GM13976 (cell line): Measurements from ENCODE around the gene ATP11A.
"Not testable (repeated sequence)": the region's sequence is repeated elsewhere in the genome, so short reads cannot be mapped to it uniquely, and the experiment has no call there.

Source experiments
- DNase-seq: peaks from one replicate; pipeline ENCODE4 v3.0.0; 2012; ENCODE audit warnings: low spot score
- in situ Hi-C: fragments of 300-500 bp; cut with MboI; formaldehyde crosslinking; loops from one replicate; pipeline ENCODE4 v1.12.0; 2022; ENCODE audit warnings: low sequenced_read_pairs, mixed read lengths, inconsistent platforms; ENCODE audit not compliant: unreplicated experiment
- TF ChIP-seq, protein P1 (sequence below): IDR thresholded peaks from 2 replicates; pipeline ENCODE4 v1.5.1; 2012; ENCODE audit warnings: borderline replicate concordance, mild to moderate bottlenecking; ENCODE audit not compliant: insufficient read depth; ENCODE audit errors: extremely low read depth, missing control alignments, control extremely low read depth

The ATP11A gene

DNA sequence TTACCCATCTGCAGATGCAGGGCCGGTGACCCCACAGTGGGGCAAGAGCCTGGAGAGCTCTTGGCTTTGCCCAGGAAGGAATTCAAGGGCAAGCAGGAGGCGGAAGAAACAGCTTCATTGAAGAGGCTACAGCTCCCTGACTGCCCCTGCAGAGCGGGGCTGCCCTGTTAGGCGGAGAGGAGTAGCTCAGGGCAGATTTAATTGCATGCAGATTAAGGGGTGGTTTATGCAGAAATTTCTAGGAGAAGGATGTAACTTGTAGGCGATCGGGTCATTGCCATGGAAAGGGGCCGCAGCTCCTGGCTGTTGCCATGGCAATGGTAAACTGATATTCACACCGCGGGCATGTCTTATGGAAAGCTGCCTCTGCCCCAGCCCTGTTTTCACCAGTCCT, 94.1 kb downstream of the ATP11A start:
- TF ChIP-seq, protein P1, sequence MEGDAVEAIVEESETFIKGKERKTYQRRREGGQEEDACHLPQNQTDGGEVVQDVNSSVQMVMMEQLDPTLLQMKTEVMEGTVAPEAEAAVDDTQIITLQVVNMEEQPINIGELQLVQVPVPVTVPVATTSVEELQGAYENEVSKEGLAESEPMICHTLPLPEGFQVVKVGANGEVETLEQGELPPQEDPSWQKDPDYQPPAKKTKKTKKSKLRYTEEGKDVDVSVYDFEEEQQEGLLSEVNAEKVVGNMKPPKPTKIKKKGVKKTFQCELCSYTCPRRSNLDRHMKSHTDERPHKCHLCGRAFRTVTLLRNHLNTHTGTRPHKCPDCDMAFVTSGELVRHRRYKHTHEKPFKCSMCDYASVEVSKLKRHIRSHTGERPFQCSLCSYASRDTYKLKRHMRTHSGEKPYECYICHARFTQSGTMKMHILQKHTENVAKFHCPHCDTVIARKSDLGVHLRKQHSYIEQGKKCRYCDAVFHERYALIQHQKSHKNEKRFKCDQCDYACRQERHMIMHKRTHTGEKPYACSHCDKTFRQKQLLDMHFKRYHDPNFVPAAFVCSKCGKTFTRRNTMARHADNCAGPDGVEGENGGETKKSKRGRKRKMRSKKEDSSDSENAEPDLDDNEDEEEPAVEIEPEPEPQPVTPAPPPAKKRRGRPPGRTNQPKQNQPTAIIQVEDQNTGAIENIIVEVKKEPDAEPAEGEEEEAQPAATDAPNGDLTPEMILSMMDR, result no peak
- in situ Hi-C loops, result no loop called here
- no peak for DNase-seq

DNA sequence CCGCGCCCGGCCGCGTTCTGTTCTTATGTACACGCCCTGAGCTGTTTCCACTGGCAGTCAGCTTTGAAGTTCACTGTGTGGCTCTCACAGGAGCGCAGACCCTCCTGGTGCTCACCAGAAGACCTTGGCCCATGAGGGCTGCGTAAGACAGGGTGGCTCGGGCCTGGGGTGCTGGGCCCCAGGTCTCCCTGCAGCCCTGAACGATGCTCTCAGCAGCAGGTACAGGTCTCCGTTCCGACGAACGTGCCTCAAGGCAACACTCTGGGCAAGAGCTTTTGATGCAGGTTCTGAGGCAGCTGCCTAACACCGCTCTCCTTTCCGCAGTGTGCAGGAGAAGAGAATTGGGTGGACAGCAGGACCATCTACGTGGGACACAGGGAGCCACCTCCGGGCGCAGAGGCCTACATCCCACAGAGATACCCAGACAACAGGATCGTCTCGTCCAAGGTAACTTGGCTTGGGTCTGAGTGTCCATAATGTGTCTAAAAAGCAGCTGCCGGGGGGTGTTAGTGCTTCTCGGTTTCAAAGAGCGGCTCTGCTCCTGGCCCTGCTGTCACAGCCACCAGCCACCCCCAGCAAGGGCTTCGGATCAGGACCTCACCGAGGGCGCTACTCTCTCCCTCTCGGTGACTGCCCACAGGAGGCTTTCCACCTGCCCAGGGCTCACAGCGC, 95.1 kb downstream of the ATP11A start:
- DNase-seq, result no peak
- in situ Hi-C loops, result no loop called here
- TF ChIP-seq, protein P1, result no peak

DNA sequence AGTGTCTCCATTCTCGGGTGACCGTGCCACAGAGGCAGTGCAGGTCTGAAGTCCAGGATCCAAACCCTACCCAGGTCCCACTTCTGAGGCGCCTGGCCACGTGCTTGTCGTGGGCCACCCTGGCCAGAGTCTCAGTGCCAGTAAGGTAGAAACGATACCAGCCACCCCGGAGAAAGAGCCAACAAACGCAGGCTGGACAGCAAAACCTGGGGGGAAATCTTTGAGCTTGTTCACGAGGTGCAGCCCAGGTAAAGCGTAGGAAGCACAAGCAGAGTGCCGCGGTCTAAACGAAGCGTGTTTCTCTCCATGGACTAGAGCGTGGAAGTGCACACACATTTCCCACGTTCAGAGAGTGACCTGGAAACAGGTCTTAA, 95.6 kb downstream of the ATP11A start:
- no peak for DNase-seq
- in situ Hi-C loops, result no loop called here
- TF ChIP-seq, protein P1, result no peak

DNA sequence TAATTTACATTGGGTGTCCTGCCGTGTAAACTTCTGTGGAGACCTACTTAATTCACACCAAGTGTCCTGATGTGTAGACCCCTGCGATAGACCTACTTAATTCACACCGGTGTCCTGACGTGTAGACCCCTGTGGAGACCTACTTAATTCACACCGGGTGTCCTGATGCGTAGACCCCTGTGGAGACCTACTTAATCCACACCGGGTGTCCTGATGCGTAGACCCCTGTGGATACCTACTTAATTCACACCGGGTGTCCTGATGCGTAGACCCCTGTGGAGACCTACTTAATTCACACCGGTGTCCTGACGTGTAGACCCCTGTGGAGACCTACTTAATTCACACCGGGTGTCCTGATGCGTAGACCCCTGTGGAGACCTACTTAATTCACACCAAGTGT, 97.0 kb downstream of the ATP11A start:
- DNase-seq, in situ Hi-C loops: not testable (repeated sequence)

DNA sequence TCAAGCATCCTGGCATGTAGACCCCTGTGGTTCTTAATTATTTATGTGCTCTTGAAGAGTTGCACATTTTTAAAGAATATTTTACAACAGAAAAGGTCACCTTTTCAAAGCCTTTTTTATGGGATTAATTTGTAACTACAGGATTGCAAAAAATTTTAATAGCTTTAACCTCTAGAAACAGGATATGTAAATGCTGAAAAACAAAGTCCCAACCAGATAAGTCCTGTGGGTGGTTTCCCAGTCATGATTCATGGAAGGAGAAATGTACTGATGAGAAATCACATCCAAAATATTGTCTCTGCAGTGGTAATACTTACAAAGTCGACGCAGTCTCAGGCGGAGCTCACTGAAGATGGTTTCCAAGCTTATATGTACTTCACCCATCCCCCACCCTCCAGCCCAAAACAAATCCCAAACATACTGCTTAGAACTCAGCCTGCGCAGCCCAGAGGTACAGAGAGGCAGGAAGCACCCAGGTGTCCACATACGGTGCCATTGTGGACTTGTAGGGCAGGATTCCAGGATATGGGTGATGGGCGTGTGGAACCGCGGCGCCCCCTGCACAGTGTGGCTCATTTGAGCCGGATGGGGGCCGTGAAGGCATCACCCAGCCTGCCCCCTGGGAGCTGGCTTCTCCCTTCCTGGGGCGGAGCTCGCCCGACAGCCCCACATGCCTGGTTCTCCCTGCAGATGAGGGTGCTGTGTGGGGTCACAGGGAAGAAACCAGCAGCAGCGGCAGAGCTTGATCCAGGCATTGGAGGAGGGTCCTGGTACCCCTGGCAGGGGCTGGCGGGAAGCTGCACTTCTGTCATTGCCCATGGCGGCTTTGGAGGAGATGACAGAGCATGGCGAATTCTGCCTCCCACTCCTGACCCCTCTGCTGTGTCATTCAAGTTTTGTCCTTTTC, 101.2 kb downstream of the ATP11A start:
- DNase-seq, result no peak
- in situ Hi-C loops, result loop anchor here (10.0 kb wide), 1 partner anchor 56 kb away; no protein-coding TSS in a partner anchor
- TF ChIP-seq, protein P1, result no peak

DNA sequence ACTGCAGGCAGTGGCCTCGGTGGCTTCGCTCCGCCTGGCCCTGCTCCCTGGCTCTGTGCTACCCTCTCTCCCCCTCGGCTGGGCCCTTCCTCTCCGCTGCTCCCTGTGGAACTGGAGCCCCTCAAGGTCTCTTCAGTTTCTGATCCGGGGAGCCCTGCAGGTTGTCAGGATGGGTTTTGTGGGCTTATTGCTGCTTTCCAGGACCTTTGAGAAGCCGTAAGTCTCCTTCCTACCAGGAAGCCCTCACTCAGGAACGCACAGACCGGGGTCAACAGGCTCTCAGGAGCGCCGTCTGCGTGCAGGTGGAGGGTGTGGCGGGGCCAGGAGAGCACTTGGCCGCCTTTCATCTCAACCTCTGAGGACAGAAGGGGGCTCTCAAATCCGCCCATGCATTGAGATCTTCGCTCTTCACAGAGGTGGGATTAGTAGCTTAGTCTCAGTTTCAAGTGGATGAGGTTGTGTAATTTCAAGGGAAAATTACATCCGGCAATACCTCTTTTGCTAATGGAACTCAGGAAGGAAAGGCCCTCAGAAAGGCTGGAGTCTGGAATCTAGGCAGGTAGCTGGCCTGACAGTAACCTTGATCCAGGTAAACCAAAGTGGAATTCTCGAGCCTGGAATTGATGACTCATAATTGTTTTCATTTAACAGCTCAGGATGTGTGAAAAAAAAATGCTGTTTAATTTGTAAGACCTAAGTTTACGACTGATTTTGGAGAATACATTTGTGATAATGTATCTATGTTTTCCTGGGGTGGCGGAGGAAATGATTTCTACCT, 102.0 kb downstream of the ATP11A start:
- in situ Hi-C loops, result loop anchor here (10.0 kb wide), 1 partner anchor 57 kb away; no protein-coding TSS in a partner anchor
- TF ChIP-seq, protein P1, result no peak
- no peak for DNase-seq
